BJ (cell line): ENCODE data around the gene MRPS18A. TPM values are rescaled to one million over a fixed set of nuclear protein-coding genes. Genes with fewer than 3 reads are reported as not detected.

Experiments used
- CTCF ChIA-PET: fragments of 350-600 bp; formaldehyde crosslinking; extraction: SDS; loops from one replicate; lab custom pipeline; 2021; ENCODE audit warnings: antibody characterized with exemption, inconsistent platforms; lab: Yijun Ruan, JAX
- POLR2A ChIA-PET: fragments of 300-600 bp; sonication (Branson Sonifier 250); formaldehyde crosslinking; extraction: SDS; loops from one replicate; lab custom pipeline; 2021; ENCODE audit warnings: antibody characterized with exemption; lab: Charles Lee
- DNase-seq: peaks from one replicate; pipeline ENCODE4 v3.0.0-alpha.2; 2011; ENCODE audit warnings: low read depth
- H3K27me3 ChIP-seq: 2 replicates; pipeline ENCODE4 v1.6.0; 2011; ENCODE audit warnings: low read length; ENCODE audit not compliant: control insufficient read depth, insufficient read depth
- H3K36me3 ChIP-seq: 2 replicates; pipeline ENCODE4 v1.5.1; 2011; ENCODE audit warnings: low read length; ENCODE audit not compliant: control insufficient read depth, insufficient read depth
- H3K4me3 ChIP-seq: 2 replicates; pipeline ENCODE4 v1.5.1; 2011; ENCODE audit warnings: low read depth, mild to moderate bottlenecking, control low read depth, low read length
- polyA plus RNA-seq: library from polyadenylated mRNA; depleted of rRNA; stranded (reverse); fragments of >200 nt; gene quantifications from 2 replicates; pipeline ENCODE4 v1.2.3, GENCODE V29; 2011; rRNA removed
- TF ChIP-seq, protein P1 (sequence below): IDR thresholded peaks from 2 replicates; pipeline ENCODE4 v1.5.1; 2011; ENCODE audit warnings: low read depth, mild to moderate bottlenecking, control low read depth, inconsistent platforms, low read length, moderate library complexity; ENCODE audit not compliant: insufficient read depth

Gene MRPS18A
- polyA plus RNA-seq, 1 experiment: 75.0 TPM

GRCh38 chr6:43623880-43624785 lies 63.5 kb downstream of the MRPS18A start:
- H3K27me3 ChIP-seq: no peaks in the 10 kb centered on the region
- no peak overlapping the region for H3K4me3 ChIP-seq
- DNase-seq: no peak
- H3K36me3 ChIP-seq: peaks cover 50% of the 10 kb centered on the region
- TF ChIP-seq, protein P1, sequence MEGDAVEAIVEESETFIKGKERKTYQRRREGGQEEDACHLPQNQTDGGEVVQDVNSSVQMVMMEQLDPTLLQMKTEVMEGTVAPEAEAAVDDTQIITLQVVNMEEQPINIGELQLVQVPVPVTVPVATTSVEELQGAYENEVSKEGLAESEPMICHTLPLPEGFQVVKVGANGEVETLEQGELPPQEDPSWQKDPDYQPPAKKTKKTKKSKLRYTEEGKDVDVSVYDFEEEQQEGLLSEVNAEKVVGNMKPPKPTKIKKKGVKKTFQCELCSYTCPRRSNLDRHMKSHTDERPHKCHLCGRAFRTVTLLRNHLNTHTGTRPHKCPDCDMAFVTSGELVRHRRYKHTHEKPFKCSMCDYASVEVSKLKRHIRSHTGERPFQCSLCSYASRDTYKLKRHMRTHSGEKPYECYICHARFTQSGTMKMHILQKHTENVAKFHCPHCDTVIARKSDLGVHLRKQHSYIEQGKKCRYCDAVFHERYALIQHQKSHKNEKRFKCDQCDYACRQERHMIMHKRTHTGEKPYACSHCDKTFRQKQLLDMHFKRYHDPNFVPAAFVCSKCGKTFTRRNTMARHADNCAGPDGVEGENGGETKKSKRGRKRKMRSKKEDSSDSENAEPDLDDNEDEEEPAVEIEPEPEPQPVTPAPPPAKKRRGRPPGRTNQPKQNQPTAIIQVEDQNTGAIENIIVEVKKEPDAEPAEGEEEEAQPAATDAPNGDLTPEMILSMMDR: no peak
- POLR2A ChIA-PET: no interaction called here
- CTCF ChIA-PET: no interaction called here

DNA sequence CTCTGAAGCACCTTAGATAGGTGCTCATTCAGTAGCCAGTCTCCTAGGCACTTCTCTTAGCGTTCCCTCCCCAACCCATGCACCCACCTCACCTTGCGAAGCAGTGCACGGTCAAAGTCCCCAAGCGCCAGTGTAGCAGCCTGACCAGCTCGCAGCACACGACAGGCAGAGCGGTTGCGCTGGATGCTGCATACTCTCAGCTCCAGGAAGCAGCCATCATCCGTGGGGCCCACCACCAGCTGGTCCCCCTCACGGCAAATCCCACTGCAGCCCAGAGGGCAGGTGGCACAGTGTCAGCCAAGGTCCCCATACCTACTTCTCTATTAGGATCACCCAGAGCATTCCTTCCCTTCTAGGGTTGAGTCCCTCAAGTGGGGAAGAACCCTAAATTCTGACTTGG lies 65.0 kb downstream of the MRPS18A start:
- TF ChIP-seq, protein P1: no peak
- ChIA-PET CTCF (interaction anchor here (1.2 kb wide), 1 partner anchor 14 kb away, joined by 3 read pairs; no protein-coding TSS in a partner anchor), POLR2A (no interaction called here)
- Histone ChIP-seq H3K4me3 (no peak overlapping the region), H3K36me3 (peaks cover 50% of the 10 kb centered on the region), H3K27me3 (no peaks in the 10 kb centered on the region)
- DNase-seq: no peak

DNA sequence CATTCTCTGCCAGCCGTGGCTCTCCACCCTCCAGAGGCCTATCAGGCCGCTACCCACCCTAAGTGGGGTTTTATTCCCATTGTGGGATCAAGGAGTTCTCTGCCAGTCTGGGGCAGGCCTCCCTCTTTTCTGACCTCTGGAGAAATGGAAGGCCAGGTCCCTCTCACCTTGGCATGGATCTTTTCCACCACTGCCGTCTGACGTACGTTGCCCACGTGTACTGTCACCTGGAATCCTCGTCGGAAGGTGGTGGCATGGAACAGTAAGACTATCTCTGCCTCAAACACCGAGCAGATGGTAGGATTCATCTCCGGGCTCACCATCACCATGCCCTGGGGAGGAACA lies 65.8 kb downstream of the MRPS18A start:
- ChIA-PET CTCF (interaction anchor here (1.2 kb wide), 1 partner anchor 13 kb away, joined by 3 read pairs; no protein-coding TSS in a partner anchor), POLR2A (no interaction called here)
- Histone ChIP-seq H3K4me3 (no peak overlapping the region), H3K27me3 (no peaks in the 10 kb centered on the region), H3K36me3 (peaks cover 50% of the 10 kb centered on the region)
- no peak for DNase-seq
- TF ChIP-seq, protein P1: no peak

Other genes with a start within 250 kb of the MRPS18A start
- 2.1 and 4.8 TPM in 2 replicates for gene DLK2, start 232.2 kb downstream of the MRPS18A start, polyA plus RNA-seq
- gene TJAP1, start 210.2 kb downstream of the MRPS18A start, polyA plus RNA-seq: 17.5 and 29.0 TPM in 2 replicates
- 0.15 and 0.33 TPM in 2 replicates for gene LRRC73, start 177.4 kb downstream of the MRPS18A start, polyA plus RNA-seq
- 291 and 355 TPM in 2 replicates for gene YIPF3, start 170.9 kb downstream of the MRPS18A start, polyA plus RNA-seq
- 37.5 and 41.5 TPM in 2 replicates for gene POLR1C, start 170.7 kb downstream of the MRPS18A start, polyA plus RNA-seq
- 28.0 and 37.7 TPM in 2 replicates for gene XPO5, start 111.8 kb downstream of the MRPS18A start, polyA plus RNA-seq
- 19.6 and 26.8 TPM in 2 replicates for gene POLH, start 111.6 kb downstream of the MRPS18A start, polyA plus RNA-seq
- 107 and 148 TPM in 2 replicates for gene GTPBP2, start 58.5 kb downstream of the MRPS18A start, polyA plus RNA-seq
- 37.7 and 39.3 TPM in 2 replicates for gene MAD2L1BP, start 52.0 kb downstream of the MRPS18A start, polyA plus RNA-seq
- 0.65 and 0.77 TPM in 2 replicates for gene RSPH9, start 42.8 kb downstream of the MRPS18A start, polyA plus RNA-seq
- 197 and 357 TPM in 2 replicates for gene VEGFA, start 82.4 kb upstream of the MRPS18A start, polyA plus RNA-seq